ENCODE results near the gene DSPP. TPM values are rescaled to one million over a fixed set of nuclear protein-coding genes. Genes with fewer than 3 reads are reported as not detected.

DSPP gene
- total and polyA plus RNA-seq, 2 experiments from 2014 or later, result 0.08 TPM; not detected in 1

GRCh38 chr4:87560802-87561201 is 47.5 kb upstream of the DSPP start:
- Histone ChIP-seq H3K4me2 (no peak overlapping the region), H3K9me2 (ENCODE audit: insufficient read depth) (0 out of 2 replicates have a peak, but pooled peaks cover 4% of the 10 kb centered on the region), H3F3A (replicated peaks; ENCODE audit: low read depth) (no peaks in the 10 kb centered on the region), H3K4me3 (no peak overlapping the region), H3K36me3 (ENCODE audit: insufficient read depth) (no peaks in the 10 kb centered on the region), H4K20me1 (replicated peaks; ENCODE audit: insufficient read depth) (no peaks in the 10 kb centered on the region), H2AFZ (no peak overlapping the region), H3K4me1 (ENCODE audit: insufficient read depth) (0 out of 2 replicates have a peak, but pooled peaks cover 1% of the 10 kb centered on the region), H3K79me2 (replicated peaks; ENCODE audit: insufficient read depth) (no peaks in the 10 kb centered on the region), H3K27ac (ENCODE audit: low read depth) (no peak overlapping the region), H3K27me3 (ENCODE audit: insufficient read depth) (no peaks in the 10 kb centered on the region)
- H3K4me1 Mint-ChIP-seq, result peaks cover 1% of the 10 kb centered on the region; the same call in 1 of the 3 replicates
- H3K9me3 Mint-ChIP-seq, result no peaks in the 10 kb centered on the region
- no peak for DNase-seq (ENCODE audit: low spot score)
- H3K36me3 Mint-ChIP-seq (ENCODE audit: low read depth), result no peaks in the 10 kb centered on the region
- H3K27ac Mint-ChIP-seq, result no peak overlapping the region
- H3K27me3 Mint-ChIP-seq (ENCODE audit: insufficient read depth, low read depth, poor library complexity), result no peaks in the 10 kb centered on the region
- H3K4me3 Mint-ChIP-seq, result no peak overlapping the region
- ATAC-seq, result no peak
- TF ChIP-seq ETS1 (IDR thresholded peaks at IDR 0.05) (no peak), CREB1 (CRISPR knock-in tag; IDR thresholded peaks at IDR 0.05; ENCODE audit: low read depth) (no peak), JUNB (IDR thresholded peaks at IDR 0.05; ENCODE audit: unreplicated experiment) (no peak), POLR2AphosphoS5 (IDR thresholded peaks at IDR 0.05; ENCODE audit: low read depth) (no peak), ZNF114 (CRISPR knock-in tag; IDR thresholded peaks at IDR 0.05) (no peak), ZNF331 (CRISPR knock-in tag; IDR thresholded peaks at IDR 0.05; ENCODE audit: low read depth) (no peak), EZH2 (IDR thresholded peaks at IDR 0.05; ENCODE audit: low read depth, unreplicated experiment) (no peak), ZNF462 (CRISPR knock-in tag; IDR thresholded peaks at IDR 0.05) (no peak), NANOG (IDR thresholded peaks at IDR 0.05; ENCODE audit: borderline replicate concordance) (no peak), EZH2phosphoT487 (IDR thresholded peaks at IDR 0.05; ENCODE audit: unreplicated experiment) (no peak), CTCF (conservative IDR thresholded peaks at IDR 0.05; ENCODE audit: low read depth in 2 of 2) (no peak), STAT1 (IDR thresholded peaks at IDR 0.05; ENCODE audit: unreplicated experiment) (no peak), REST (IDR thresholded peaks at IDR 0.05; ENCODE audit: unreplicated experiment) (no peak)

Measured in GM23338 (cell line).